ENCODE data around the gene LMOD3. TPM values are rescaled to one million over a fixed set of nuclear protein-coding genes. Genes with fewer than 3 reads are reported as not detected.

The LMOD3 gene
- total RNA-seq, 2 donors from 2014 or later, result 0.33 TPM; not detected in 1

DNA sequence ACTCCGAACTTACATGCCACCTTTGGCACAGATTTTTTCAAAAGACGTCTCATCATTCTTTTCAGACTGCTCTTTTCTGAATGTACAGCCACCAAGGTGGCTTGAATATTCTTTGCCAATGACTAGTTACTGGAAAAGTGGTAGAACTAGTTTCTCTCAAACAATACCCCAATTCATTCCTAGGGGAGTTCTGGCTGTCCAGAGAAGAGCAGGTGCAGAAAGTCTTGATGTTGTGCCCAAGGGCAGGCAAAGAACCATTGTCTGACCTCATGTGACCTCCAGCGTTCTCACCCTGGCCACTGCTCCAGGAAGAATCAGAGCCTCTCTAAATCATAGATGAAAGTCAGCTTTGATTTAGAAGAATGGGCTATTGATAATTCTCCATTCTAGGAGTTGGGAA lies 5.5 kb downstream of the LMOD3 start:
- Histone ChIP-seq H3K4me3 (no peak overlapping the region), H3K9me3 (no peaks in the 10 kb centered on the region), H3K36me3 (replicated peaks in 1 of 2; ENCODE audit: insufficient read depth in 1 of 2, low read depth in 2 of 2) (no peaks in the 10 kb centered on the region), H3K27me3 (no peaks in the 10 kb centered on the region), H3K4me1 (peaks cover 12% of the 10 kb centered on the region), H3K27ac (peak overlapping the region in 3 of 4 donors; percentile 59 to 71 (median 71))
- ATAC-seq (peak; percentile 86), DNase-seq (peak; percentile 29 to 73 (median 50))
- TF ChIP-seq POLR2A (IDR thresholded peaks at IDR 0.05), result no peak
- TF ChIP-seq, protein P1, sequence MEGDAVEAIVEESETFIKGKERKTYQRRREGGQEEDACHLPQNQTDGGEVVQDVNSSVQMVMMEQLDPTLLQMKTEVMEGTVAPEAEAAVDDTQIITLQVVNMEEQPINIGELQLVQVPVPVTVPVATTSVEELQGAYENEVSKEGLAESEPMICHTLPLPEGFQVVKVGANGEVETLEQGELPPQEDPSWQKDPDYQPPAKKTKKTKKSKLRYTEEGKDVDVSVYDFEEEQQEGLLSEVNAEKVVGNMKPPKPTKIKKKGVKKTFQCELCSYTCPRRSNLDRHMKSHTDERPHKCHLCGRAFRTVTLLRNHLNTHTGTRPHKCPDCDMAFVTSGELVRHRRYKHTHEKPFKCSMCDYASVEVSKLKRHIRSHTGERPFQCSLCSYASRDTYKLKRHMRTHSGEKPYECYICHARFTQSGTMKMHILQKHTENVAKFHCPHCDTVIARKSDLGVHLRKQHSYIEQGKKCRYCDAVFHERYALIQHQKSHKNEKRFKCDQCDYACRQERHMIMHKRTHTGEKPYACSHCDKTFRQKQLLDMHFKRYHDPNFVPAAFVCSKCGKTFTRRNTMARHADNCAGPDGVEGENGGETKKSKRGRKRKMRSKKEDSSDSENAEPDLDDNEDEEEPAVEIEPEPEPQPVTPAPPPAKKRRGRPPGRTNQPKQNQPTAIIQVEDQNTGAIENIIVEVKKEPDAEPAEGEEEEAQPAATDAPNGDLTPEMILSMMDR (IDR thresholded peaks at IDR 0.05), result no peak
- intact Hi-C loops (cut with DNase I), result no loop called here
- 13 to 18% methylated on average over 3 of the region's 3 CpGs for WGBS, 2 donors

DNA sequence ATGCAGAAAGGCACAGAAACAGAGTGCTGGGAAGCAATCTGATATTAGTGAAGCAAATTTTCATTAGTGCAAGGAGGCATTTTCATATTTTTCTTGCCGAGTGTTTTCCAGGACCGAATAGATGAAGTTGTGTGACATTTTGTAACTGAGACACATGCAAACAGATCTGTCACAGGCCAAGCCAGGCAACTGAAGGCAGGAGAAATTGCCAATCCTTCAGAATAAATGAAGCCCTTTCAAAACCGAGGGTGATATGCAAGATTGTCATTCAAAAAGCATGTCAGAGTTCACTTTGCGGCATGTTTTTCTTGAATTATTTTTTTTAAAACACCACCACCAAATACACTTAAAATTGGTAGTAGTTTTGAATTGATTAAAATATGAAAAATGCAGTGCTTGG lies 6.2 kb downstream of the LMOD3 start:
- DNase-seq, result no peak
- no peak overlapping the region for H3K4me3 ChIP-seq
- intact Hi-C loops (cut with DNase I), result no loop called here
- TF ChIP-seq POLR2A (IDR thresholded peaks at IDR 0.05), result no peak
- ATAC-seq, result no peak
- H3K27me3 ChIP-seq, result no peaks in the 10 kb centered on the region
- peak overlapping the region; percentile 4 to 71 (median 65) for H3K27ac ChIP-seq
- no peaks in the 10 kb centered on the region for H3K36me3 ChIP-seq (replicated peaks in 1 of 2; ENCODE audit: insufficient read depth in 1 of 2, low read depth in 2 of 2)
- H3K9me3 ChIP-seq, result no peaks in the 10 kb centered on the region
- H3K4me1 ChIP-seq, result peaks cover 12% of the 10 kb centered on the region
- 25 to 45% methylated on average over 4 of the region's 4 CpGs for WGBS, 2 donors

DNA sequence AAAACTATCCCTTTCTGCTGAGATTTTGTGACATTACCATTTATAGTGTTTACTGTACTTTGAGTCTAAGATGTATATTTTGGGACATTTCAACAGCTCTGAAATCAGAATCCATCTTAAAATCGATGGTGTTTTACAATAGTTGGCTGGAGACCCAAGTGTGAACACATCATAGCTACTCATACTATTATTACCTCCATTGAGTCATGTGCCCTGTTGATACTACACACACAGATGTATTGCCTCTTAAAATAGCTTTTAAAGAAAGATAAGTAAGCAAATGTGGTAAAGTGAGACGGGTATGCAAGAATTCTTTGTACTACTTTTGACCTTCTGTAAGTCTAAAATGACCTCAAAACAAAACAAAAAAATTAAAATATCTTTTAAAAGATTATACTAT lies 6.7 kb downstream of the LMOD3 start:
- no peak for TF ChIP-seq POLR2A (IDR thresholded peaks at IDR 0.05)
- TF ChIP-seq, protein P1 (IDR thresholded peaks at IDR 0.05), result no peak
- no peak for ATAC-seq
- H3K27ac ChIP-seq, result peak overlapping the region in 2 of 4 donors; percentile 59 to 71

DNA sequence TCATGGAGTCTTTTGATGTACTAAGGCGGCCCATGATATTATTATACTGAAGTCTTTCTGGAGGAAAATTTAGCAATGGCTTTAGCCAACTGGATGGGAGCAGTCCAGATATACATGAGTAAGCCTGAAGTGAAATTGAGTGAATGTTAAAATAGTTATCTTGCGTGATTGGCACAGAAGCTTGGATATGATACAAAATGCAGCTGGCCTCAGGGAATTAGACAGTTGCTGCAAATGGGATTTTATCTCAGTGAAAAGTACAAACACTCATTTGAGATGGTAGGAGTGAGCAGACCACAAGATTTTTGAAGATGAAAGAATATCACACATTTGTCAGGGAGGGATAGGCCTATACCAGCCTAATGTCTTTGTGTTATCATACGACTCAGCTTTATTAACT lies 8.9 kb downstream of the LMOD3 start:
- intact Hi-C loops (cut with DNase I), result no loop called here
- TF ChIP-seq, protein P1 (IDR thresholded peaks at IDR 0.05), result no peak
- no peak for TF ChIP-seq POLR2A (IDR thresholded peaks at IDR 0.05)
- ATAC-seq, result no peak
- no peak overlapping the region for H3K27ac ChIP-seq
- H3K36me3 ChIP-seq (replicated peaks in 1 of 2; ENCODE audit: insufficient read depth in 1 of 2, low read depth in 2 of 2), result no peaks in the 10 kb centered on the region
- H3K27me3 ChIP-seq, result no peaks in the 10 kb centered on the region
- WGBS, 2 donors, result 79 to 84% methylated on average over 3 of the region's 3 CpGs
- H3K4me1 ChIP-seq, result peaks cover 12% of the 10 kb centered on the region
- H3K9me3 ChIP-seq, result no peaks in the 10 kb centered on the region
- no peak for DNase-seq
- H3K4me3 ChIP-seq, result no peak overlapping the region

More for the DNA sequence above, 6.7 kb downstream of the LMOD3 start:
- Histone ChIP-seq H3K36me3 (replicated peaks in 1 of 2; ENCODE audit: insufficient read depth in 1 of 2, low read depth in 2 of 2) (no peaks in the 10 kb centered on the region), H3K27me3 (no peaks in the 10 kb centered on the region), H3K9me3 (no peaks in the 10 kb centered on the region), H3K4me3 (no peak overlapping the region), H3K4me1 (peaks cover 12% of the 10 kb centered on the region)
- no peak for DNase-seq
- WGBS, 2 donors, result 21 to 35% methylated on average over 2 of the region's 2 CpGs
- intact Hi-C loops (cut with DNase I), result no loop called here

DNA sequence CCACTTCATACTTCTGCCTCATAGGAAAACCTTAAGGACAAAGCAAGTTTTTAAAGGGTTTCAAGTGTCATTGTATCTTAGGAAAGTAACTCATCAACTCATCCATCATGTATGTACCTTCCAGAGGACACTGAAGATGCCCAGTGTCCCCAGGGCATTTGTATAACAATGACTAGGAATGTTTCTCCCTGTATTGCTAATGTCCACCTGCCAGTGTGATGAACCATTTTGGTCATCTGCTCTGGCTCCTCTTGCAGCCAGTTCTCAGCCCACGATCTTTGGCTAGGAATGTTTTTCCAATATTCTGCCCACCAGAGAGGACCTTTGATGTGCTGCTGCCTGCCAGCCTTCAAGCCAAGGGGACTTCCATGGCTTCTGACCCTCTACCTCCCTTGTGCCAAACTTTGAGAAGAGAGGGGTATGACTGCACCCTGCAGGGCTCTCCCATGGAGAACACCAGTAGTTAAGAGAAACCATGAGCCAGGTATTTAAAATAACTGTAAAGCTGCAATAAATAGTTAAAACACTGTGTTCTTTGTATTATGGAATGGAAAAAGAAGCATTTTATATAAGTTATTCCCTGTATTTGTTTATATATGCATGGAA lies 11.4 kb downstream of the LMOD3 start:
- H3K36me3 ChIP-seq (replicated peaks in 1 of 2; ENCODE audit: insufficient read depth in 1 of 2, low read depth in 2 of 2), result no peaks in the 10 kb centered on the region
- peaks cover 4% of the 10 kb centered on the region for H3K4me1 ChIP-seq
- intact Hi-C loops (cut with DNase I), result no loop called here
- TF ChIP-seq POLR2A (IDR thresholded peaks at IDR 0.05), result no peak
- TF ChIP-seq, protein P1 (IDR thresholded peaks at IDR 0.05), result no peak
- DNase-seq (no peak), ATAC-seq (no peak)
- 44 to 62% methylated on average over 1 of the region's 1 CpG for WGBS, 2 donors
- H3K27me3 ChIP-seq, result no peaks in the 10 kb centered on the region
- no peak overlapping the region for H3K27ac ChIP-seq
- no peaks in the 10 kb centered on the region for H3K9me3 ChIP-seq
- H3K4me3 ChIP-seq, result no peak overlapping the region
